SU-DHL-6 (cell line): ENCODE data around the gene DLG1.

ENCODE experiments used
- CTCF ChIP-seq: fragments of 200-600 bp; sonication (generic); IDR thresholded peaks from one replicate; pipeline ENCODE4 v1.5.1; 2017; ENCODE audit warnings: antibody characterized with exemption, mild to moderate bottlenecking, low read length, moderate library complexity; ENCODE audit not compliant: insufficient read depth, poor library complexity, severe bottlenecking
- EZH2phosphoT487 ChIP-seq: fragments of 200-600 bp; sonication (generic), shearing (Covaris generic); conservative IDR thresholded peaks from 2 replicates; pipeline ENCODE4 v1.6.1; 2018; ENCODE audit warnings: mild to moderate bottlenecking, antibody characterized with exemption, low read length, moderate library complexity, mixed read lengths

- TF ChIP-seq CTCF (no peak), EZH2phosphoT487 (no peak)
Measured at GRCh38 chr3:197012540-197012883, 285.9 kb downstream of the DLG1 start.
